GM12801 (cell line): ENCODE data around the gene SACM1L.

Experiments
- CTCF ChIP-seq: IDR thresholded peaks from one replicate; pipeline ENCODE4 v1.5.1; 2011; ENCODE audit warnings: control low read depth; ENCODE audit not compliant: insufficient read length; ENCODE audit errors: extremely low read depth

The SACM1L gene

GRCh38 chr3:45776301-45776595 is 87.1 kb downstream of the SACM1L start:
- TF ChIP-seq CTCF: no peak

GRCh38 chr3:45776611-45777010 is 87.4 kb downstream of the SACM1L start:
- TF ChIP-seq CTCF: no peak

- TF ChIP-seq CTCF: no peak
Measured at GRCh38 chr3:45777111-45777745, 88.0 kb downstream of the SACM1L start.

- TF ChIP-seq CTCF: no peak
Measured at GRCh38 chr3:45777746-45778386, 88.7 kb downstream of the SACM1L start.

GRCh38 chr3:45778761-45779201 is 89.6 kb downstream of the SACM1L start:
- TF ChIP-seq CTCF: no peak

GRCh38 chr3:45779746-45780735 is 90.8 kb downstream of the SACM1L start:
- TF ChIP-seq CTCF: no peak

- TF ChIP-seq CTCF: no peak
Measured at GRCh38 chr3:45781271-45781670, 92.1 kb downstream of the SACM1L start.
